Measurements from ENCODE around the gene HIVEP3.

Gene HIVEP3

DNA sequence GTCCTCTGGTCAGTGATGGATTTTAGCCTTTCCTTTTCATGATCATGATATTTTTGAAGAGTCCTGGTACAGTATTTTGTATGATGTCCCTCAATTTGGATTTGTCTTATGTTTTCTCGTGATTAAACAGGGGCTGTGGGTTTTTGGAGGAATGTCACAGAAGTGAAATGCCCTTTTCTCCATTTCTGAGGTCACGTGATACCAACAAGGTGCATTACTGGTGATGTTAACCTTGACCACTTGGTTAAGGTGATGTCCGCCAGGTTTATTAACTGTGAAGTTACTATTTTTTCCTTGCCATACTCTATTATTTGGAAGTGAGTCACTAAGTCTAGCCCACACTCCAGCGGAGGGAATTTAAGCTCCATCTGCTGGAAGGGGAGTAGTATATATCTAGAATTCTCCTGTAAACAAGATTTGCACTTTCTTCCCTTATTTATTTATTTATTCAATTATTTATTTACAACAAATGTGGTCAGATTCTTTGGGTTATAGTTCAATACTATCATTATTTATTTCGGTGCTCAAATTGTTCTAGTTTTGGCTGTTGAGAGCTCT, 123.4 kb downstream of the HIVEP3 start:
- Histone ChIP-seq H3K4me2 (ENCODE audit: low read depth, low read length) (no peak overlapping the region), H3K27me3 (replicated peaks; ENCODE audit: insufficient read depth, low read length) (no peaks in the 10 kb centered on the region), H2AFZ (ENCODE audit: low read length) (no peak overlapping the region), H3K79me2 (ENCODE audit: low read length) (no peaks in the 10 kb centered on the region), H3K27ac (ENCODE audit: low read length) (no peak overlapping the region), H3K9me2 (replicated peaks; ENCODE audit: insufficient read depth, low read length) (no peaks in the 10 kb centered on the region), H3K36me3 (replicated peaks; ENCODE audit: insufficient read depth, low read length) (no peaks in the 10 kb centered on the region), H3K4me1 (ENCODE audit: low read length) (peaks cover 36% of the 10 kb centered on the region), H4K20me1 (ENCODE audit: insufficient read depth, low read length) (no peaks in the 10 kb centered on the region), H3K9me3 (replicated peaks; ENCODE audit: insufficient read depth, low read length) (no peaks in the 10 kb centered on the region), H3K9ac (ENCODE audit: low read length) (no peak overlapping the region), H3F3A (ENCODE audit: insufficient read depth, low read length) (peaks cover 12% of the 10 kb centered on the region), H3K4me3 (ENCODE audit: low read length) (no peak overlapping the region)
- DNase-seq = no peak
- TF ChIP-seq EZH2phosphoT487 (IDR thresholded peaks at IDR 0.05; ENCODE audit: low read length) = no peak
- TF ChIP-seq EZH2 (optimal IDR thresholded peaks at IDR 0.05; ENCODE audit: low read depth, low read length) = no peak
- TF ChIP-seq CTCF (IDR thresholded peaks at IDR 0.05; ENCODE audit: low read length) = no peak; the same call in 1 of the 2 replicates

DNA sequence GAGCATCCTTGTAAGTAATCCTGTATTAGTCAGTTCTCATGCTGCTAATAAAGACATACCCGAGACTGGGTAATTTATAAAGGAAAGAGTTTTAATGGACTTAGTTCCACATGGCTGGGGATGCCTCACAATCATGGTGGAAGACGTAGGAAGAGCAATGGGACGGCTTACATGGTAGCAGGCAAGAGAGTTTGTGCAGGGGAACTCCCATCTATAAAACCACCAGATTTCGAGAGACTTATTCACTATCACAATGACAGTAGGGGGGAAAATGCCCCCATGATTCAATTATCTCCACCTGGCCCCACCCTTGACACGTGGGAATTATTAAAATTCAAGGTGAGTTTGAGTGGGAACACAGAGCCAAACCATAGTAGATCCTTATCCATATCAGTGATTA, 124.7 kb downstream of the HIVEP3 start:
- Histone ChIP-seq H3K79me2 (ENCODE audit: low read length) (no peaks in the 10 kb centered on the region), H2AFZ (ENCODE audit: low read length) (no peak overlapping the region), H3K9me3 (replicated peaks; ENCODE audit: insufficient read depth, low read length) (no peaks in the 10 kb centered on the region), H3K9ac (ENCODE audit: low read length) (no peak overlapping the region), H3K4me3 (ENCODE audit: low read length) (no peak overlapping the region), H3F3A (ENCODE audit: insufficient read depth, low read length) (no peaks in the 10 kb centered on the region), H3K4me2 (ENCODE audit: low read depth, low read length) (no peak overlapping the region), H3K4me1 (ENCODE audit: low read length) (peaks cover 24% of the 10 kb centered on the region), H3K36me3 (replicated peaks; ENCODE audit: insufficient read depth, low read length) (no peaks in the 10 kb centered on the region), H3K27ac (ENCODE audit: low read length) (no peak overlapping the region), H3K9me2 (replicated peaks; ENCODE audit: insufficient read depth, low read length) (no peaks in the 10 kb centered on the region), H4K20me1 (ENCODE audit: insufficient read depth, low read length) (no peaks in the 10 kb centered on the region), H3K27me3 (replicated peaks; ENCODE audit: insufficient read depth, low read length) (no peaks in the 10 kb centered on the region)
- TF ChIP-seq EZH2 (optimal IDR thresholded peaks at IDR 0.05; ENCODE audit: low read depth, low read length) = no peak
- no peak for DNase-seq

- no peak for TF ChIP-seq EZH2 (optimal IDR thresholded peaks at IDR 0.05; ENCODE audit: low read depth, low read length)
- no peak for TF ChIP-seq EZH2phosphoT487 (IDR thresholded peaks at IDR 0.05; ENCODE audit: low read length)
- no peak for TF ChIP-seq CTCF (IDR thresholded peaks at IDR 0.05; ENCODE audit: low read length)
- peak overlapping the region; percentile 19; the same call in 1 of the 2 replicates for H2AFZ ChIP-seq (ENCODE audit: low read length)
- no peak overlapping the region for H3K9ac ChIP-seq (ENCODE audit: low read length)
- H3K4me3 ChIP-seq (ENCODE audit: low read length) = no peak overlapping the region
- no peak for DNase-seq
- no peaks in the 10 kb centered on the region for H3F3A ChIP-seq (ENCODE audit: insufficient read depth, low read length)
- no peaks in the 10 kb centered on the region for H3K36me3 ChIP-seq (replicated peaks; ENCODE audit: insufficient read depth, low read length)
- H3K9me3 ChIP-seq (replicated peaks; ENCODE audit: insufficient read depth, low read length) = no peaks in the 10 kb centered on the region
- H3K4me2 ChIP-seq (ENCODE audit: low read depth, low read length) = no peak overlapping the region
- H4K20me1 ChIP-seq (ENCODE audit: insufficient read depth, low read length) = no peaks in the 10 kb centered on the region
- H3K4me1 ChIP-seq (ENCODE audit: low read length) = peaks cover 23% of the 10 kb centered on the region
- H3K9me2 ChIP-seq (replicated peaks; ENCODE audit: insufficient read depth, low read length) = no peaks in the 10 kb centered on the region
- H3K79me2 ChIP-seq (ENCODE audit: low read length) = no peaks in the 10 kb centered on the region
- no peak overlapping the region for H3K27ac ChIP-seq (ENCODE audit: low read length)
- H3K27me3 ChIP-seq (replicated peaks; ENCODE audit: insufficient read depth, low read length) = no peaks in the 10 kb centered on the region
Measured at GRCh38 chr1:41792485-41792770, 126.3 kb downstream of the HIVEP3 start.

DNA sequence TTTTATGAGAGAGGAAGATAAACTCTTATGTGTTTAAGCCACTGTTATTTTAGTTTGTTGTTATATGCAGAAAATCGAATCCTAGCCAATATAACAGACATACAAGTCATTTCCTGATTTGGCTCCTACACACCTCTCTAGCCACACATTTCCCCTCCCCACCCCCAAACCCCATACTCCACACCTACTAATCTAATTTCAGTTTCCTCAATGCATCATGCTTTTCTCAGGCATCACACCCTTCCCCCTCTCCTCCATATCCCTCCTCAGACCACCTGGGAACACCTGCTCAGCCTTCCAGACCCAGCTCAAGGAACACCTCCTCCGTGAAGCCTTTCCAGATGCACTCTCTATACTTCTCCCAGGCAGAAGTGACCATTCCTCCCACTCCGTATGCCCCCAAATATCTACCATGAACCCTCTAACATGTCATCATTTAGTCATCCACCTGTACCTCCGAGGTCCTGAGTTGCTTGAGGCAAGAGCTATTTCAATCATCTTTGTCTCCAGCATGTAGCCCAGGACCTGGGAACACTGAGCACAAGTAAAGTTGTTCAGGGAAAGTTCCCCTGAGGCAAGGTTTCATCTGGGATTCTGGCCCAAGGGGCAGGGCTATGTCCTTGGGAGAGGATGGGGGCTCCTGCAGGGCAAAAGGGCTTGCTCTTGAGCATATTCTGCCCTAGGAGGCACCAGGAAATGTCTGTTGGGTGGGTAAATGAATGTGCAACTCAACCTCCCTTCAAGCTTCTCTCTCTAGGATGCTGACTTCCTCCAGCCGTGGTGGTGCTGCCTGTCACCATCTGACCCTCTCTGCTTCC, 126.8 kb downstream of the HIVEP3 start:
- Histone ChIP-seq H3K9me3 (replicated peaks; ENCODE audit: insufficient read depth, low read length) (no peaks in the 10 kb centered on the region), H3K36me3 (replicated peaks; ENCODE audit: insufficient read depth, low read length) (no peaks in the 10 kb centered on the region), H3K27me3 (replicated peaks; ENCODE audit: insufficient read depth, low read length) (no peaks in the 10 kb centered on the region), H2AFZ (ENCODE audit: low read length) (peak overlapping the region; percentile 19; the same call in 1 of the 2 replicates), H4K20me1 (ENCODE audit: insufficient read depth, low read length) (no peaks in the 10 kb centered on the region), H3K9ac (ENCODE audit: low read length) (no peak overlapping the region), H3K9me2 (replicated peaks; ENCODE audit: insufficient read depth, low read length) (no peaks in the 10 kb centered on the region), H3K27ac (ENCODE audit: low read length) (no peak overlapping the region), H3K79me2 (ENCODE audit: low read length) (no peaks in the 10 kb centered on the region), H3K4me1 (ENCODE audit: low read length) (peaks cover 23% of the 10 kb centered on the region), H3F3A (ENCODE audit: insufficient read depth, low read length) (no peaks in the 10 kb centered on the region), H3K4me3 (ENCODE audit: low read length) (no peak overlapping the region), H3K4me2 (ENCODE audit: low read depth, low read length) (peak overlapping the region; percentile 1; the same call in 1 of the 2 replicates)
- no peak for TF ChIP-seq CTCF (IDR thresholded peaks at IDR 0.05; ENCODE audit: low read length)
- TF ChIP-seq EZH2phosphoT487 (IDR thresholded peaks at IDR 0.05; ENCODE audit: low read length) = no peak
- TF ChIP-seq EZH2 (optimal IDR thresholded peaks at IDR 0.05; ENCODE audit: low read depth, low read length) = no peak
- no peak for DNase-seq
